ENCODE measurements around the gene ANO4.
"Not testable (repeated sequence)": the region's sequence is repeated elsewhere in the genome, so short reads cannot be mapped to it uniquely, and the experiment has no call there.

The ANO4 gene

GRCh38 chr12:100932571-100932970 lies 138.0 kb downstream of the ANO4 start:
- H3F3A ChIP-seq (ENCODE audit: low read depth): no peaks in the 10 kb centered on the region
- no peak overlapping the region for H3K4me3 ChIP-seq (ENCODE audit: low read length, poor library complexity, severe bottlenecking)
- H3K9ac ChIP-seq (ENCODE audit: low read depth, low read length, poor library complexity, severe bottlenecking): no peak overlapping the region
- H3K4me1 ChIP-seq (ENCODE audit: insufficient read depth, low read length, poor library complexity, severe bottlenecking): no peaks in the 10 kb centered on the region
- no peaks in the 10 kb centered on the region for H3K36me3 ChIP-seq (ENCODE audit: insufficient read depth, low read length)
- no peaks in the 10 kb centered on the region for H3K9me3 ChIP-seq (ENCODE audit: insufficient read depth, low read depth, low read length)
- TF ChIP-seq EZH2phosphoT487 (IDR thresholded peaks at IDR 0.05; ENCODE audit: borderline replicate concordance) (no peak), CTCF (conservative IDR thresholded peaks at IDR 0.05; ENCODE audit: low read length) (no peak)
- no peak overlapping the region for H3K4me2 ChIP-seq (ENCODE audit: low read depth, low read length, poor library complexity, severe bottlenecking)
- H2AFZ ChIP-seq (ENCODE audit: low read length): no peak overlapping the region
- H3K9me2 ChIP-seq (replicated peaks; ENCODE audit: low read depth, low read length): no peaks in the 10 kb centered on the region
- no peaks in the 10 kb centered on the region for H4K20me1 ChIP-seq (ENCODE audit: insufficient read depth, low read length, poor library complexity, severe bottlenecking)
- H3K79me2 ChIP-seq (ENCODE audit: insufficient read depth, low read length): no peaks in the 10 kb centered on the region
- H3K27me3 ChIP-seq (ENCODE audit: insufficient read depth, low read length, poor library complexity, severe bottlenecking): no peaks in the 10 kb centered on the region

- not testable (repeated sequence) for H3K79me2 ChIP-seq (ENCODE audit: insufficient read depth, low read length); H3K4me1 ChIP-seq (ENCODE audit: insufficient read depth, low read length, poor library complexity, severe bottlenecking); H3K4me2 ChIP-seq (ENCODE audit: low read depth, low read length, poor library complexity, severe bottlenecking); H2AFZ ChIP-seq (ENCODE audit: low read length); H3K27me3 ChIP-seq (ENCODE audit: insufficient read depth, low read length, poor library complexity, severe bottlenecking); H3K9me2 ChIP-seq (replicated peaks; ENCODE audit: low read depth, low read length); H3K36me3 ChIP-seq (ENCODE audit: insufficient read depth, low read length); H3K9me3 ChIP-seq (ENCODE audit: insufficient read depth, low read depth, low read length); H4K20me1 ChIP-seq (ENCODE audit: insufficient read depth, low read length, poor library complexity, severe bottlenecking); H3K9ac ChIP-seq (ENCODE audit: low read depth, low read length, poor library complexity, severe bottlenecking); H3K4me3 ChIP-seq (ENCODE audit: low read length, poor library complexity, severe bottlenecking); H3F3A ChIP-seq (ENCODE audit: low read depth)
Measured at GRCh38 chr12:100933531-100933930, 139.0 kb downstream of the ANO4 start.

GRCh38 chr12:100935929-100936328 lies 141.4 kb downstream of the ANO4 start:
- Histone ChIP-seq H3K9me3 (ENCODE audit: insufficient read depth, low read depth, low read length) (no peaks in the 10 kb centered on the region), H3K36me3 (ENCODE audit: insufficient read depth, low read length) (no peaks in the 10 kb centered on the region), H3K9me2 (replicated peaks; ENCODE audit: low read depth, low read length) (no peaks in the 10 kb centered on the region), H3K4me2 (ENCODE audit: low read depth, low read length, poor library complexity, severe bottlenecking) (no peak overlapping the region), H3K4me3 (ENCODE audit: low read length, poor library complexity, severe bottlenecking) (no peak overlapping the region), H3K9ac (ENCODE audit: low read depth, low read length, poor library complexity, severe bottlenecking) (no peak overlapping the region), H3K27me3 (ENCODE audit: insufficient read depth, low read length, poor library complexity, severe bottlenecking) (no peaks in the 10 kb centered on the region), H2AFZ (ENCODE audit: low read length) (no peak overlapping the region), H4K20me1 (ENCODE audit: insufficient read depth, low read length, poor library complexity, severe bottlenecking) (no peaks in the 10 kb centered on the region), H3K4me1 (ENCODE audit: insufficient read depth, low read length, poor library complexity, severe bottlenecking) (no peaks in the 10 kb centered on the region), H3F3A (ENCODE audit: low read depth) (no peaks in the 10 kb centered on the region), H3K79me2 (ENCODE audit: insufficient read depth, low read length) (no peaks in the 10 kb centered on the region)
- no peak for TF ChIP-seq EZH2phosphoT487 (IDR thresholded peaks at IDR 0.05; ENCODE audit: borderline replicate concordance)
- TF ChIP-seq CTCF (conservative IDR thresholded peaks at IDR 0.05; ENCODE audit: low read length): no peak

- H2AFZ ChIP-seq (ENCODE audit: low read length): no peak overlapping the region
- no peak for TF ChIP-seq EZH2phosphoT487 (IDR thresholded peaks at IDR 0.05; ENCODE audit: borderline replicate concordance)
- no peak for TF ChIP-seq CTCF (conservative IDR thresholded peaks at IDR 0.05; ENCODE audit: low read length)
- no peaks in the 10 kb centered on the region for H3K27me3 ChIP-seq (ENCODE audit: insufficient read depth, low read length, poor library complexity, severe bottlenecking)
- no peak overlapping the region for H3K4me3 ChIP-seq (ENCODE audit: low read length, poor library complexity, severe bottlenecking)
- H3K9me3 ChIP-seq (ENCODE audit: insufficient read depth, low read depth, low read length): no peaks in the 10 kb centered on the region
- H3K9me2 ChIP-seq (replicated peaks; ENCODE audit: low read depth, low read length): no peaks in the 10 kb centered on the region
- H3K9ac ChIP-seq (ENCODE audit: low read depth, low read length, poor library complexity, severe bottlenecking): no peak overlapping the region
- H3K4me2 ChIP-seq (ENCODE audit: low read depth, low read length, poor library complexity, severe bottlenecking): no peak overlapping the region
- H3K4me1 ChIP-seq (ENCODE audit: insufficient read depth, low read length, poor library complexity, severe bottlenecking): no peaks in the 10 kb centered on the region
- no peaks in the 10 kb centered on the region for H4K20me1 ChIP-seq (ENCODE audit: insufficient read depth, low read length, poor library complexity, severe bottlenecking)
- H3F3A ChIP-seq (ENCODE audit: low read depth): no peaks in the 10 kb centered on the region
- H3K36me3 ChIP-seq (ENCODE audit: insufficient read depth, low read length): no peaks in the 10 kb centered on the region
- no peaks in the 10 kb centered on the region for H3K79me2 ChIP-seq (ENCODE audit: insufficient read depth, low read length)
Measured at GRCh38 chr12:100936661-100937060, 142.1 kb downstream of the ANO4 start.
